IMR-90 (cell line): ENCODE measurements around the gene PPP5C.

Experiments
- BHLHE40 ChIP-seq: fragments of 150-350 bp; IDR thresholded peaks from 2 replicates; pipeline ENCODE4 v1.6.1; 2016; ENCODE audit warnings: mild to moderate bottlenecking, low read depth, low read length
- CEBPB ChIP-seq: IDR thresholded peaks from 2 replicates; pipeline ENCODE4 v1.6.1; 2012; ENCODE audit warnings: low read depth, low read length, improper control_type of control experiment
- MAFK ChIP-seq: IDR thresholded peaks from 2 replicates; pipeline ENCODE4 v1.6.1; 2012; ENCODE audit warnings: low read depth, low read length, improper control_type of control experiment
- NFE2L2 ChIP-seq: fragments of 150-350 bp; IDR thresholded peaks from 2 replicates; pipeline ENCODE4 v1.6.1; 2016; ENCODE audit warnings: low read depth, mild to moderate bottlenecking, low read length
- POLR2A ChIP-seq: IDR thresholded peaks from 2 replicates; pipeline ENCODE4 v1.6.1; 2012; ENCODE audit warnings: mild to moderate bottlenecking, low read depth, low read length
- RAD21 ChIP-seq: IDR thresholded peaks from 2 replicates; pipeline ENCODE4 v1.6.1; 2012; ENCODE audit warnings: low read length, improper control_type of control experiment
- RCOR1 ChIP-seq: IDR thresholded peaks from 2 replicates; pipeline ENCODE4 v1.6.1; 2012; ENCODE audit warnings: mild to moderate bottlenecking, low read length, improper control_type of control experiment; ENCODE audit not compliant: insufficient replicate concordance
- RFX5 ChIP-seq: IDR thresholded peaks from 2 replicates; pipeline ENCODE4 v1.8.0; 2012; ENCODE audit warnings: low read depth, mild to moderate bottlenecking, low read length, moderate library complexity
- SMC3 ChIP-seq: fragments of 150-350 bp; IDR thresholded peaks from 2 replicates; pipeline ENCODE4 v1.6.1; 2016; ENCODE audit warnings: low read depth, mild to moderate bottlenecking, antibody characterized with exemption, low read length, moderate library complexity
- TF ChIP-seq, protein P1 (sequence below): conservative IDR thresholded peaks from 2 replicates; pipeline ENCODE4 v1.5.1; 2012; ENCODE audit warnings: mild to moderate bottlenecking, low read depth, low read length, improper control_type of control experiment
- TF ChIP-seq, protein P2 (sequence below): fragments of 150-350 bp; IDR thresholded peaks from 2 replicates; pipeline ENCODE4 v1.6.1; 2017; ENCODE audit warnings: mild to moderate bottlenecking, antibody characterized with exemption, low read length, low read depth

GRCh38 chr19:46367426-46367825 is 20.5 kb downstream of the PPP5C start:
- TF ChIP-seq, protein P1, sequence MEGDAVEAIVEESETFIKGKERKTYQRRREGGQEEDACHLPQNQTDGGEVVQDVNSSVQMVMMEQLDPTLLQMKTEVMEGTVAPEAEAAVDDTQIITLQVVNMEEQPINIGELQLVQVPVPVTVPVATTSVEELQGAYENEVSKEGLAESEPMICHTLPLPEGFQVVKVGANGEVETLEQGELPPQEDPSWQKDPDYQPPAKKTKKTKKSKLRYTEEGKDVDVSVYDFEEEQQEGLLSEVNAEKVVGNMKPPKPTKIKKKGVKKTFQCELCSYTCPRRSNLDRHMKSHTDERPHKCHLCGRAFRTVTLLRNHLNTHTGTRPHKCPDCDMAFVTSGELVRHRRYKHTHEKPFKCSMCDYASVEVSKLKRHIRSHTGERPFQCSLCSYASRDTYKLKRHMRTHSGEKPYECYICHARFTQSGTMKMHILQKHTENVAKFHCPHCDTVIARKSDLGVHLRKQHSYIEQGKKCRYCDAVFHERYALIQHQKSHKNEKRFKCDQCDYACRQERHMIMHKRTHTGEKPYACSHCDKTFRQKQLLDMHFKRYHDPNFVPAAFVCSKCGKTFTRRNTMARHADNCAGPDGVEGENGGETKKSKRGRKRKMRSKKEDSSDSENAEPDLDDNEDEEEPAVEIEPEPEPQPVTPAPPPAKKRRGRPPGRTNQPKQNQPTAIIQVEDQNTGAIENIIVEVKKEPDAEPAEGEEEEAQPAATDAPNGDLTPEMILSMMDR = no peak
- TF ChIP-seq, protein P2, sequence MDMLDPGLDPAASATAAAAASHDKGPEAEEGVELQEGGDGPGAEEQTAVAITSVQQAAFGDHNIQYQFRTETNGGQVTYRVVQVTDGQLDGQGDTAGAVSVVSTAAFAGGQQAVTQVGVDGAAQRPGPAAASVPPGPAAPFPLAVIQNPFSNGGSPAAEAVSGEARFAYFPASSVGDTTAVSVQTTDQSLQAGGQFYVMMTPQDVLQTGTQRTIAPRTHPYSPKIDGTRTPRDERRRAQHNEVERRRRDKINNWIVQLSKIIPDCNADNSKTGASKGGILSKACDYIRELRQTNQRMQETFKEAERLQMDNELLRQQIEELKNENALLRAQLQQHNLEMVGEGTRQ = no peak
- no peak for TF ChIP-seq NFE2L2
- TF ChIP-seq RCOR1 = no peak
- TF ChIP-seq POLR2A = no peak
- no peak for TF ChIP-seq RFX5
- TF ChIP-seq SMC3 = no peak
- no peak for TF ChIP-seq RAD21
- no peak for TF ChIP-seq CEBPB
- TF ChIP-seq BHLHE40 = no peak
- TF ChIP-seq MAFK = no peak
